Measurements from ENCODE around the gene FZD1. TPM values are rescaled to one million over a fixed set of nuclear protein-coding genes. Genes with fewer than 3 reads are reported as not detected.

Gene FZD1
- polyA plus RNA-seq, 1 experiment = 4.5 TPM

- DNase-seq (ENCODE audit: low read depth) = no peak
- POLR2A ChIA-PET = no interaction called here
- Histone ChIP-seq H3K4me3 (ENCODE audit: low read depth, low read length) (no peak overlapping the region), H3K36me3 (ENCODE audit: control insufficient read depth, insufficient read depth, low read length) (no peaks in the 10 kb centered on the region), H3K27me3 (ENCODE audit: control insufficient read depth, insufficient read depth, low read length) (no peaks in the 10 kb centered on the region)
- CTCF ChIA-PET = interaction anchor here (0.6 kb wide), 1 partner anchor 1938 kb away, joined by 3 read pairs; no protein-coding TSS in a partner anchor
- TF ChIP-seq CTCF (IDR thresholded peaks at IDR 0.05; ENCODE audit: insufficient read depth, low read depth, low read length) = no peak
Measured at GRCh38 chr7:91230503-91230902, 33.7 kb upstream of the FZD1 start.

- CTCF ChIA-PET = interaction anchor here (0.6 to 1.7 kb wide), 3 partner anchors 11 to 235 kb away, joined by 3 to 6 read pairs (median 4); no protein-coding TSS in a partner anchor
Measured at GRCh38 chr7:91233212-91233611, 31.0 kb upstream of the FZD1 start.

GRCh38 chr7:91235211-91235832 is 28.9 kb upstream of the FZD1 start:
- CTCF ChIA-PET = no interaction called here
- no peaks in the 10 kb centered on the region for H3K27me3 ChIP-seq (ENCODE audit: control insufficient read depth, insufficient read depth, low read length)
- no peaks in the 10 kb centered on the region for H3K36me3 ChIP-seq (ENCODE audit: control insufficient read depth, insufficient read depth, low read length)
- no peak overlapping the region for H3K4me3 ChIP-seq (ENCODE audit: low read depth, low read length)
- no peak for TF ChIP-seq CTCF (IDR thresholded peaks at IDR 0.05; ENCODE audit: insufficient read depth, low read depth, low read length)
- DNase-seq (ENCODE audit: low read depth) = no peak
- POLR2A ChIA-PET = no interaction called here

More at GRCh38 chr7:91233212-91233611, 31.0 kb upstream of the FZD1 start:
- POLR2A ChIA-PET = interaction anchor here (0.6 kb wide), 1 partner anchor 237 kb away, joined by 4 read pairs; no protein-coding TSS in a partner anchor
- no peaks in the 10 kb centered on the region for H3K27me3 ChIP-seq (ENCODE audit: control insufficient read depth, insufficient read depth, low read length)
- no peak for DNase-seq (ENCODE audit: low read depth)
- H3K36me3 ChIP-seq (ENCODE audit: control insufficient read depth, insufficient read depth, low read length) = no peaks in the 10 kb centered on the region
- no peak overlapping the region for H3K4me3 ChIP-seq (ENCODE audit: low read depth, low read length)
- TF ChIP-seq CTCF (IDR thresholded peaks at IDR 0.05; ENCODE audit: insufficient read depth, low read depth, low read length) = no peak

- no peak overlapping the region for H3K4me3 ChIP-seq (ENCODE audit: low read depth, low read length)
- H3K27me3 ChIP-seq (ENCODE audit: control insufficient read depth, insufficient read depth, low read length) = no peaks in the 10 kb centered on the region
- no peak for TF ChIP-seq CTCF (IDR thresholded peaks at IDR 0.05; ENCODE audit: insufficient read depth, low read depth, low read length)
- POLR2A ChIA-PET = no interaction called here
- H3K36me3 ChIP-seq (ENCODE audit: control insufficient read depth, insufficient read depth, low read length) = no peaks in the 10 kb centered on the region
- no peak for DNase-seq (ENCODE audit: low read depth)
- CTCF ChIA-PET = no interaction called here
Measured at GRCh38 chr7:91239171-91239604, 25.0 kb upstream of the FZD1 start.

- ChIA-PET POLR2A (no interaction called here), CTCF (interaction anchor here (1.5 to 1.6 kb wide), 3 partner anchors 12 to 27 kb away, joined by 3 to 4 read pairs (median 3); no protein-coding TSS in a partner anchor)
- no peak for TF ChIP-seq CTCF (IDR thresholded peaks at IDR 0.05; ENCODE audit: insufficient read depth, low read depth, low read length)
- DNase-seq (ENCODE audit: low read depth) = no peak
- Histone ChIP-seq H3K4me3 (ENCODE audit: low read depth, low read length) (no peak overlapping the region), H3K36me3 (ENCODE audit: control insufficient read depth, insufficient read depth, low read length) (no peaks in the 10 kb centered on the region), H3K27me3 (ENCODE audit: control insufficient read depth, insufficient read depth, low read length) (no peaks in the 10 kb centered on the region)
Measured at GRCh38 chr7:91239772-91240171, 24.5 kb upstream of the FZD1 start.
